ENCODE results near the gene HK2. TPM values are rescaled to one million over a fixed set of nuclear protein-coding genes. Genes with fewer than 3 reads are reported as not detected.
"Not testable (repeated sequence)": the region's sequence is repeated elsewhere in the genome, so short reads cannot be mapped to it uniquely, and the experiment has no call there.

HK2 gene
- total RNA-seq, result 10 to 100 TPM; 18.5 to 84.5 TPM

DNA sequence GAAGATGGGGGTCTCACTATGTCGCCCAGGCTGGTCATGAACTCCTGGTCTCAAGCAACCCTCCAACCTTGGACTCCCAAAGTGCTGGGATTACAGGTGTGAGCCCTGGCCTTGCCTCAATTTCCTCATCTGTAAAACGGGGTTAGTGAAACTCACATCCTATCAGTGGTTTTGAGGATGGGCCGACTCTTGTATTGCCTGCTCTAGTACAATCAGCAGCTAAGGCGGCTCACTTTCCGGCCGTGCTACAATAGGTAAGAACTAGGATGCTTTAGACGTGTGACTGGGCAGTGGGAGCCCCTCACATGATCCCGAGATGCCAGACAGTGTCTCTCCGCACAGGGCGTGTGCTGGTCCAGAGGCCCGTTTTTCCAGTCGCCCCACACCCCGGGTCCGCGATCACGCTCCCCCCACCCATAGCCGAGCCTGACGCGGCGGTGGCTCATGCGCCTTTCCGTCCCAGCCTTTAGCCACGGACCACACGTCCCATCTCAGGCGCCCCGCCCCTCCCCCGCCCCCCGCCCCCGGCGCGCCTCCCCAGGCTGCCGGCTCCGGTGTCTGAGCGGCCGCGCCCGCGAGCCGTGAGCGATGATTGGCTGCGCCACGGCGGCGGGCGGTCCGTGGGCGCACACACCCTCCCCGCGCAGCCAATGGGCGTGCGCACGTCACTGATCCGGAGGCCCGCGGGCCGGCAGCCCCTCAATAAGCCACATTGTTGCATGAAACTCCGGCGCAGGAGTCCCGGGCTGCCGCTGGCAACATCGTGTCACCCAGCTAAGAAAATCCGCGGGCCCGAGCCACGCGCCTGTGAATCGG is at the start of gene HK2:
Gene HK2 (plus strand): TSS at position 710 of the 816 bp plus-strand sequence. CDS start 454 bp downstream, outside the sequence.
- H3K9me3 Mint-ChIP-seq, result peaks cover 0 to 5% of the 10 kb centered on the region in 2 donors
- ATAC-seq (peak; percentile 81 to 89), DNase-seq (ENCODE audit: low spot score in 2 of 2) (peak; percentile 84 to 86)
- peaks cover 5 to 44% of the 10 kb centered on the region in 2 donors for H3K36me3 Mint-ChIP-seq
- H3K27ac Mint-ChIP-seq, result peak within 1 kb of the TSS; percentile 82 to 89

DNA sequence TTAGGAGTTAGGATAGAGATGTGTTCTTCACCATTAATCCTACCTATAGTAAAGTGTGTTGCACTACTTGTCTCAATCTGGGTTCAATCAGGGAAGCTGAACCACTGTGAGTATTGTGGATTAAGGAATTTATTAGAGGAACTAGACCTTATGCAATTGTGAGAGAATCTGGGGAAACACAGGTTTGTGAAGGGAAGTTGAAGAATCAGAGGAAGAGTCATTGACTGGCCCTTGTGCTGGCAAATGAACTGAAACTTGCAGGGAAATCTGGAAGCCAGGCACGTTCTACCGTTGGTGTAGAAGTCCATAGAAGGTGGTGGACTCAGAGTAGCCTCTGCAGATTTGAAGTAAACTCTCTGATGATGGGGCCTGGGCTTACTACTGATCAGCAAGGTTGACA is 44.7 kb upstream of the HK2 start:
- no peak for ATAC-seq
- Mint-ChIP-seq H3K36me3 (peaks cover 8 to 18% of the 10 kb centered on the region in 2 donors), H3K27ac (no peak overlapping the region), H3K9me3 (peaks cover 12 to 18% of the 10 kb centered on the region in 2 donors)
- no peak for DNase-seq (ENCODE audit: low spot score in 2 of 2)

DNA sequence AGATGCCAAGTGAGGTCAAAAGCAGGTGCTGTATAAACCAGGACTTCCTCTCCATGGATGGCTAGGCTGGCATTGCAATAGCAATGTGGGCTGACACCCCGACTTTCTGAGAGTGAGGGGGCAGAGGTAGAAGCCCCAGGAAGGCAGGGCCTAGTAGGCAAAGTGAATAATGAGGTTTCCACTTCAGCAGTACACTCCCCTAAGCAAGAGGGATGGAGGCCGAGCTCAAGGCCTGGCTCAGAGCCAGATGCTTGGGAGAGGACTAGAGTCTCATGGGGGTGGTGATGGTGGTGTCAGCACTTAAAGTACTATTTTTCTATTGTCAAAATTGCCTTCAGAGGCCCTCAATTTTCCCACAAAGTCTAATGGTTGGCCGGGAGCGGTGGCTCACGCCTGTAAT is 41.6 kb upstream of the HK2 start:
- H3K27ac Mint-ChIP-seq, result no peak overlapping the region
- peaks cover 12 to 15% of the 10 kb centered on the region in 2 donors for H3K9me3 Mint-ChIP-seq
- peaks cover 8 to 18% of the 10 kb centered on the region in 2 donors for H3K36me3 Mint-ChIP-seq
- no peak for DNase-seq (ENCODE audit: low spot score in 2 of 2)
- no peak for ATAC-seq

DNA sequence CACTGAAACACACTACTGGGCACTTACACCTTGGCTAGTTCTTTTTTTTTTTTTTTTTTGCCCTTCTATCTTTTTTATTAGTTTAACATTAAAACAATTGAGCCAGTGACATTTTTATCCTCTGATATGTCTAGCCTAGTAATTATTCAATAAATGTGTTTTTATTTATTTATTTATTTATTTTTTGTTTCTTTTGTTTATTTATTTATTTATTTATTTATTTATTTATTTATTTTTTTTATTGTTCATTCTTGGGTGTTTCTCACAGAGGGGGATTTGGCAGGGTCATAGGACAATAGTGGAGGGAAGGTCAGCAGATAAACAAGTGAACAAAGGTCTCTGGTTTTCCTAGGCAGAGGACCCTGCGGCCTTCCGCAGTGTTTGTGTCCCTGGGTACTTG is 39.0 kb upstream of the HK2 start:
- H3K9me3 Mint-ChIP-seq; H3K36me3 Mint-ChIP-seq; ATAC-seq; DNase-seq (ENCODE audit: low spot score in 2 of 2); H3K27ac Mint-ChIP-seq: not testable (repeated sequence)

DNA sequence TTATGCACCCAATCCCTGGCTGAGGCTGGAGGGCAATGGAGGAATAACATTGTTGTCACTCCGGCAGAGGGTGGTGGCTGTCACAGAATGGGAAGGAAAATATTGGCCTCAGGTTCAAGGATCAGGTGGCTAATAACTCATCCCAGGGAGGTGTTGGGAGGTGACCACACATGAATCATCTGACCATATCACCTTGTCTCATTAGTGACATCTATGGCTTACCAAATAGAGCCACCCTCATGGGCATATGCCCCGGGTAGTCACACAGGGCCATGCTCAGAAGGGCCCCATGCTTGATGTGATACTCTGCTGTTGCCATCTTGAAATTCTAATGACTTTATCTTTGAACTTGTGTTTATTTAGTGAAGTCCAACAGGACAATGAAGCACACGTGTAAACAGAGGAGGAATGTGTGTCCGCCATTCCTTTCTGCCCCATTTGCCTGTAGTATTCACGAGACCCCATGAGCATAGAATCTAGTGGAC is 27.5 kb upstream of the HK2 start:
- ATAC-seq (no peak), DNase-seq (ENCODE audit: low spot score in 2 of 2) (no peak)
- Mint-ChIP-seq H3K9me3 (no peaks in the 10 kb centered on the region), H3K27ac (no peak overlapping the region), H3K36me3 (no peaks in the 10 kb centered on the region)

DNA sequence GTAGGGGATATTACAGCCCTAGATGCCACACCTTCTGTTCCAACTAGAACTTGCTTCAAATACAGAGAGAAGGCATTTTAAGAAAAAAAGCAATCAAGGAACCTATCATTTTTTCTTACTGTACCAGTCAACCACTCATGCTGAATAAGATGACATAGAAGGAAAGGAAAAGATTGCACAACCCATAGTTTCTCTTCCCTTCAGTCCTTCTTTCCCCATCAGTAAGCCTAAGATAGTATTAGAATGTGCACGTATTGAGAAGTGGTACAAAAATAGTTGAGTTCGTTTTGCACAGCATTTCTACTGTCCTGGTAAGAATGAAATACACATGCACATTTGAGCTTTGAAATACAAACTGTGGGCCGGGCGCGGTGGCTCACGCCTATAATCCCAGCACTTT is 27.0 kb upstream of the HK2 start:
- Mint-ChIP-seq H3K27ac (no peak overlapping the region), H3K36me3 (no peaks in the 10 kb centered on the region), H3K9me3 (no peaks in the 10 kb centered on the region)
- ATAC-seq (no peak), DNase-seq (ENCODE audit: low spot score in 2 of 2) (no peak)

DNA sequence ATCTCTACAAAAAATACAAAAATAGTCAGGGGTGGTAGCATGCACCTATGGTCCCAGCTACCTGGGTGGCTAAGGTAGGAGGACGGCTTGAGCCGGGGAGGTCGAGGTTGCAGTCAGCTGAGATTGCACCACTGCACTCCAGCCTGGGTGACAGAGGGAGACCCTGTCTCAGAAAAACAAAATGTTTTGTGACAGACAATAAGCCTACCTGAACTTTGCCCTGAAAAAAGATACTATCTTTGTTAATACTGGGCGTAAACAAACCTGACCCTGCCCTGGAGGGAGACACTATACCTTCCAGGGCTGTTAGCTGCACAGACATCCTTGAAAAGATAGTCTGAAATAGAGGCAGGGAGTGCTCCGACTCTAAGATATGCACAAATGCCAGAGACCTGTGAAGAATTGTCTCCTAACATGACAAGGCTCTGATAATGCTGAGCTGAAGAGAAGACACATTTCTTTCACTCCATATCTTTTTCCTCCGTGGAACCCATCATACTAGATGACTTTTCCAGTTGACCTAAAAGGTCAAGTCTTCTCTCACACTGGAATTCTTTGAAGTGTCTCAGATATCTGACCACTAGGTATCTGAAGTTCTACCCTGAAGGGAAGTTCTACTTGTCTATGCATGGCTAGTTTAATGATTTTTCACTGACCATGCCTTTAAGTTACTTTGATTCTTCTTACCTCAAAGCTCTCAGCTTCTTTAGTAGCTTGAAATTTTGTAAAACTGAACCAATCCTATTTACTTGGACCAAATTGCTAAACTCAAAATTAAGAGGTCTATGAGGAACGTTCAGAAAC is 20.9 kb upstream of the HK2 start:
- Mint-ChIP-seq H3K36me3 (no peaks in the 10 kb centered on the region), H3K9me3 (no peaks in the 10 kb centered on the region), H3K27ac (no peak overlapping the region)
- DNase-seq (ENCODE audit: low spot score in 2 of 2) (no peak), ATAC-seq (no peak)

DNA sequence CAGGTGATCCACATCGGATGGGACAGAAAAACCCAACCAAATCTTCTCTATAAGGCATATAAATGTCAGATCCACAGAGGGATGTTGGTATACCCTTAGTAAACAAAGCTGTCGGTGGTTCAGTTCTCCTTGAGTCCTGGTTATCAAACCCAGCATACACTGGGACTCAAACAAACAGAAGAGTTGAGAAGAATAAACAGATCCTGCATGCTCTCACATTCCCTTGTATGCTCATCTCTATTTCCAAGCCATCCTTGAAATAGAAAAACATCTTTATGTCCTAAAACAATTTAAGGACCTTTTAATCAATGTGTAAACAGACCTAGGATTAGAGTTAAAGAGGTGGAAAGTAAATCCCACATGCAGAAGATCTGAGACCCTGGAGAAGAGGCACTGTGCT is 19.8 kb upstream of the HK2 start:
- DNase-seq (ENCODE audit: low spot score in 2 of 2) (no peak), ATAC-seq (no peak)
- Mint-ChIP-seq H3K36me3 (no peaks in the 10 kb centered on the region), H3K9me3 (no peaks in the 10 kb centered on the region), H3K27ac (no peak overlapping the region)

DNA sequence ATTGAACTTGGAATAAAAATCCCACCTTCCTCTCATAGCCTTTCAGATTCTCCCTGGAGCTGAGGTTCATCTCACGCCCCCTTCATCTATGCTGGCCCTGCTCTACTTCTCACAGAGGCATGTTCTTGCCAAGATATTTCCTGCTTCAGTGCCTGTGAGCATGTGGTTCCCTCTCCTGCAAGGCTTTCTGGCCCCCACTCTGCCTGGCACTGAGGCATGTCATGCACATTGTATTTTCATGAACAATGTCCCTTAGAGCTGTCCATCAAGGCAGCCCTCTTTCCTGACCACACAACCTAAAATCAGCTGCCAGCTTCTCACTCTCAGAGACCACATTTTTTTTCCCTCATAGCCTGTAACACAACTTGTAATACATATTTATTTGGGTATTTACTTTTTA is 18.0 kb upstream of the HK2 start:
- ATAC-seq (no peak), DNase-seq (ENCODE audit: low spot score in 2 of 2) (no peak)
- H3K36me3 Mint-ChIP-seq, result no peaks in the 10 kb centered on the region
- no peak overlapping the region for H3K27ac Mint-ChIP-seq
- no peaks in the 10 kb centered on the region for H3K9me3 Mint-ChIP-seq

DNA sequence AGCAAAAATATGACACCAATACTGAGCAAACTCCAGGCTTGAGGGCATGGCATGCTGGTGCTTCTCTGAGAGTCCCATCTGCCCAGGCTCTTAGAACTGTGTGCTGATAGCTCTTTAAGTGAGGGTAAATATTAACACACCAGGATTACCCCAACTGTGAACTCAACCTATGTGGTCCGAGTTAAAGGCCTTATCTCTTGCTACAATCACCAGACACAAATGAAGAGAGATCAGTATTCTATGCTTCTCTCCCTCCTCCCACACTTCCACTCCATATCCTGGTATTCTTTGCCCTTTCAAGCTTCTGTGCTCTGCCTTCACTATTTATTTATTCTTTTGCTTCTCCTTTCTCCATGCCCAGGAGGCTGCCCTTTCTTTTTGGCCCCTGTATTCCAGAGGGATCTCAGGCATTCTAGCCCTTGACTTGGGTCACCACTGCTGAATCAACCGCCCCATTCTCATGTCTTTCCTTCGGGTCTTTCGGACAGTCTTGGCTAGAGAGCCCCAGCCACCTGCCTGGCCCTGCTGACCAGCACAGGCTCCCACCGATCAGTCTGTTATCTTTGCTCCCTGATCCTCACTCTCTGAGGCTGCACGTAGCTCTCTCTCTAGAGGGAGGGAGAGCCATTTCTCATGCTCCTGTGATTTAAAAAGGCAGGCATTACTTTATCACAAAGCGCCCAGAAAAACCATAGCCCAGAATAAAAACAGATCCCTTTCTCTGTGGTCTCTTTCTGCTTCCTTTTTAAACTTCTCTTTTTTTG is 17.2 kb upstream of the HK2 start:
- no peak overlapping the region for H3K27ac Mint-ChIP-seq
- H3K9me3 Mint-ChIP-seq, result no peaks in the 10 kb centered on the region
- ATAC-seq (no peak), DNase-seq (ENCODE audit: low spot score in 2 of 2) (no peak)
- no peaks in the 10 kb centered on the region for H3K36me3 Mint-ChIP-seq

DNA sequence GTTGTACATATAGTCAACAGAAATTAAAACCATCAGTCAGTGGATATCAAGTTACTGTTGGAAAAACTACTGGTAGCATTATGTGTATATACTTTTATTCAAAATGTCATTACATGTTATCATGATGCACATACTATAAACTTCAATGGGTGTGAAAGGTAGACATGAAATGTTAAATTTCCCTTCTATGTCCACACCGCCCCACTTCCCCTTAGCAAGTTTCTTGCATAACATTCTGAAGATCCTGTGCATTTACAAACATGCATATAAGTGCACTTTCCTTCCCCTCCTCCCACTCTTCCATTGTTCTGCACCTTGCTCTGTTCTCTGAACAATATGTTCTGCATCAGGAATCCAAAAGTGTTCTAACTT is 16.6 kb upstream of the HK2 start:
- ATAC-seq, result no peak
- H3K36me3 Mint-ChIP-seq, result no peaks in the 10 kb centered on the region
- H3K27ac Mint-ChIP-seq, result no peak overlapping the region
- no peak for DNase-seq (ENCODE audit: low spot score in 2 of 2)
- no peaks in the 10 kb centered on the region for H3K9me3 Mint-ChIP-seq

DNA sequence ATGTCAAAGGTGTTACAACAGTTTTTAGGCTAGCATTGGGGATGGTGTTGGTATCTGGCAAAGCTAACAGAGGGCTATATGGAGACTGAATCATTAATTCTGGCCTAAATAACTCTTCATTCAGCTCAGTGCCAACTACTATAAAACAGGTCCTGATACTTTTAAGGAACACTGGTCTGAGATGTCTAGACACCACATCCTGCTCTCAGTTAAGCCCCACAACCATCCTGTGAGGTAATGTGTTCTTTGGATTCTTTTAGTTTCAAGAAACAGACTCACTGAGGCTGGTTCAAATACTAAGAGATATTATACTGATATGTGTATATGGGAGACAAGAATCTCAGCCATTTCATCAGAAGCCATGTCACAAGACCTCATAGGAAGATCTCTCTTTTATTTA is 14.2 kb upstream of the HK2 start:
- ATAC-seq (no peak), DNase-seq (ENCODE audit: low spot score in 2 of 2) (no peak)
- Mint-ChIP-seq H3K27ac (no peak overlapping the region), H3K36me3 (no peaks in the 10 kb centered on the region), H3K9me3 (no peaks in the 10 kb centered on the region)

DNA sequence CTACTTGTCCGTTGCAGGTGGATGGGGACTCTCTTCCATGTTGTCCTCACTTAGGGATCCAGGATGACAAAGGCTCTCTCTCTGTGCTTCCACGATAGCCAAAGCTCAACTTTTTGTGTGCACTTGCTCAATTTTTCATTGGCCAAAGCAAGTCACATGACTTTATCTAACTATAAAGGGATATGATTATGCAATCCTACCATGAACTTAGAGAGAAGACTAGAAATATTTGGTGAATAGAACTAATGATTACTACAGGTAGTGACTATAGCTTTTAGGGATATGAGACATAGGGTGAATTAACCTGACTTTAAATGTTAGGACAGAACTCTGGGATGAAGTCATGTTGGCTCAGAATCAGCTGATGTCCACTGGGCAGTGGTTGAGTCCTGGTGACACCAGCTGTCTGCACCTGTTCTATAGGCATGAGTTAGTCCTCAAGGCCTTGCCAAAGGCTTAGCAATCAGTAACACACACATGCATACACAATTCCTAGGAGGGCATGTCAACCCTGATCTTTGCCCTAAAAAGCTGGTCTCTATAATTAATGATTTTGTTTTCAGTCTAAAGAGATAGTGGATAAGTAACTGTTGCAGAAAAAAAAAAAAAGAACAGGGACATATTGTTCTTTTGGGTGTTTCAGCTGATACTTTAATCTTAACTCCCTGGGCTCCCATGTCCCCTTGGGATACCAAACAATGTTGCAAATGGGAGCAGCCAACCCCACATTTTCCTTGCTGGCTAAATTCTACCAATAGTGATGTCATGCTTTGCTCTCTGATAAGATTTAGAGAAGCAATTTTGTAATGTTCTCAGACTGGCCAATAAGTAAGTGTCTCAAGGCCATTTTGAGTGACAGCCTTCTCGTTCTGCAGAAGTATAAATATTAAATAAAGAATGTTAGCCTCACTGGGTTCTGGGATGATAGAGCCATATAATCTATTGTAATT is 12.5 kb upstream of the HK2 start:
- Mint-ChIP-seq H3K27ac (no peak overlapping the region), H3K36me3 (no peaks in the 10 kb centered on the region), H3K9me3 (no peaks in the 10 kb centered on the region)
- DNase-seq (ENCODE audit: low spot score in 2 of 2), result no peak
- ATAC-seq, result no peak

DNA sequence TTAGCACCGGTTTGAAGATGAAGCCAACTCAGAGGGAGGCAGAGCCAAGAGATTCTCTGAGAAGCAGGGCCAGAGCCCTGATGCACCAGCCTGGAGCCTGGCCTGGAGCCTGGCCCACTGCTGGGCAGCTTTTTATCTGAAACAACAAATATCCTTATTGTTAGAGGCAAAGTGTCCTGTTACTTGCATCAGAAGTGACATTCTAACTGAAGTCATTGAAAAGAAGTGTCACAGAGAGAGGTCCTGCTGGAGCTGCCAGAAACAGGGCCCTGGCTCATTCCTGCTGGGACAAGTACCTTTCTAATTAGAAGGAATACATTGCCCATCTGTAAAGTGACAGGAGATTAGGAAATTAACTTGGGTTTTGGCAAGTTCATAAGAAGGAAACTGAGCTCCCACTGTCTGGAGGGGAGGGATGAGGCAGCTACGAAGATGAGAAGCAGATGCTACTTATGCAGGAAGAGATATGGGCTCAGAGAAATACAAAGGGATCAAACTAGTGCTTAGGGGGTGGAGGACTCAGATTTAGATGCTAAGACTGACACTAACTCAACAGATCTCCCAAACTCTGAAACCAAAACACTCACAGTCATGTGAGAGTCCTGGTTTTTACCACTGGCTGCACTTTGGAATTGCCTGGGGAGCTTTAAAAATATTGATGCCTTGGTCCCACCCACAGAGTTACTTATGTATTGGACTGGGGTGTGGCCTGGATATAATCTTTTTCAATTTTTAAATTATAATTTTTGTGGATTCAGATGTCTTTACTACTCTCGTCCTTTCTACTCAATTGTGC is 11.0 kb upstream of the HK2 start:
- H3K36me3 Mint-ChIP-seq, result no peaks in the 10 kb centered on the region
- no peak for ATAC-seq
- no peak for DNase-seq (ENCODE audit: low spot score in 2 of 2)
- no peaks in the 10 kb centered on the region for H3K9me3 Mint-ChIP-seq
- H3K27ac Mint-ChIP-seq, result no peak overlapping the region

DNA sequence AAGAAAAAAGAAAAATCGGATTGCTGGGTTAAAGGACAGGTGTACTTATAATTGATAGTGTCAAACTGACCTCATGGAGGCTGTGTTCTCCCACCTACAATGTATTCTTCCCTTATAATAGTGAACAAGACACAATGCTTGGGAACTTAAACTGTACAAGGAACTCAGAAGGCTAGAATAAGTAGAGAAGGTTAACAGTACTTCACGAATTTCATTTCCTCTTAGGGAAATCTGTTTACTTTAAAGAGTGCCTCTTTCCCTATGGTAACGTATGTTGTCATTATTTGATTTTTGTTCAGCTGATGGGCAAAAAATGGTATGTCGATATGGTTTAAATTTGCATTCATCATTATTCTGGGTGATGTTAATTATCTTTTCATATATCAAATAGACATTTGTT is 9.2 kb upstream of the HK2 start:
- Mint-ChIP-seq H3K9me3 (no peaks in the 10 kb centered on the region), H3K27ac (no peak overlapping the region), H3K36me3 (no peaks in the 10 kb centered on the region)
- no peak for DNase-seq (ENCODE audit: low spot score in 2 of 2)
- no peak for ATAC-seq
